SK-N-SH (cell line): ENCODE results near the gene ECM1. TPM values are rescaled to one million over a fixed set of nuclear protein-coding genes. Genes with fewer than 3 reads are reported as not detected.
A peak's percentile ranks its signal among the peaks of the same experiment; 100 is the strongest.

Experiments
- CTCF ChIA-PET: fragments of 300-600, 350-600 bp; formaldehyde crosslinking; extraction: SDS; loops from one replicate; lab custom pipeline; 2021; lab: Yijun Ruan, JAX
- POLR2A ChIA-PET: fragments of 350-600 bp; sonication (Branson Sonifier 250); formaldehyde crosslinking; extraction: SDS; loops from one replicate; lab custom pipeline; 2020; ENCODE audit warnings: antibody characterized with exemption, inconsistent platforms; lab: Yijun Ruan, JAX
- DNase-seq: peaks from one replicate; pipeline ENCODE4 v3.0.0; 2012
- H2AFZ ChIP-seq: fragments of 200-600 bp; sonication (generic); 2 replicates; pipeline ENCODE4 v1.8.1; 2016; ENCODE audit warnings: antibody characterized with exemption, mild to moderate bottlenecking, low read depth
- H3F3A ChIP-seq: fragments of 200-600 bp; sonication (generic); replicated peaks from 2 replicates; pipeline ENCODE3; 2016; ENCODE audit warnings: antibody characterized with exemption, mild to moderate bottlenecking; ENCODE audit not compliant: insufficient read depth
- H3K27ac ChIP-seq, 2 experiments: fragments of 200-500 bp in 1 of 2; fragments of 200-600 bp in 1 of 2; sonication (Bioruptor generic) in 1 of 2; sonication (generic), shearing (Covaris generic) in 1 of 2; 2 replicates each; pipeline versions ENCODE4 v1.5.1 to v1.6.1; 2014 to 2016; ENCODE audit warnings: low read depth in 2 of 2, inconsistent platforms in 1 of 2, low read length in 1 of 2, mild to moderate bottlenecking in 1 of 2, mixed read lengths in 1 of 2
- H3K27me3 ChIP-seq: fragments of 200-600 bp; sonication (generic), shearing (Covaris generic); 2 replicates; pipeline ENCODE4 v1.6.1; 2016; ENCODE audit warnings: mixed run types; ENCODE audit not compliant: insufficient read depth
- H3K36me3 ChIP-seq, 2 experiments: fragments of 200-500 bp in 1 of 2; fragments of 200-600 bp in 1 of 2; sonication (Bioruptor generic) in 1 of 2; sonication (generic) in 1 of 2; replicated peaks in 1 of 2; 2 replicates each; pipeline versions ENCODE3 to v1.5.1; 2014 to 2016; ENCODE audit warnings: low read length in 1 of 2, mild to moderate bottlenecking in 1 of 2; ENCODE audit not compliant: insufficient read depth in 2 of 2, control insufficient read depth in 1 of 2
- H3K4me1 ChIP-seq, 2 experiments: fragments of 200-500 bp in 1 of 2; fragments of 200-600 bp in 1 of 2; sonication (Bioruptor generic) in 1 of 2; sonication (generic), shearing (Covaris generic) in 1 of 2; 2 replicates each; pipeline versions ENCODE4 v1.5.1 to v1.6.1; 2014 to 2016; ENCODE audit warnings: low read depth in 1 of 2, low read length in 1 of 2, mixed run types in 1 of 2; ENCODE audit not compliant: insufficient read depth in 2 of 2, control insufficient read depth in 1 of 2
- H3K4me2 ChIP-seq: fragments of 200-600 bp; sonication (generic), shearing (Covaris generic); 2 replicates; pipeline ENCODE4 v1.6.1; 2017; ENCODE audit warnings: mixed run types
- H3K4me3 ChIP-seq, 2 experiments: fragments of 200-500 bp in 1 of 2; fragments of 200-600 bp in 1 of 2; sonication (Bioruptor generic) in 1 of 2; sonication (generic), shearing (Covaris generic) in 1 of 2; 2 replicates each; pipeline versions ENCODE4 v1.5.1 to v1.8.1; 2014 to 2016; ENCODE audit warnings: low read depth in 2 of 2, inconsistent platforms in 1 of 2, low read length in 1 of 2, mild to moderate bottlenecking in 1 of 2, mixed read lengths in 1 of 2, moderate library complexity in 1 of 2
- H3K79me2 ChIP-seq: fragments of 200-600 bp; sonication (generic); 2 replicates; pipeline ENCODE4 v1.8.1; 2017; ENCODE audit warnings: mild to moderate bottlenecking; ENCODE audit not compliant: insufficient read depth
- H3K9ac ChIP-seq: fragments of 200-600 bp; sonication (generic); 2 replicates; pipeline ENCODE4 v1.6.1; 2017; ENCODE audit warnings: mixed run types
- H3K9me2 ChIP-seq: fragments of 200-600 bp; sonication (generic); 2 replicates; pipeline ENCODE4 v1.6.1; 2017; ENCODE audit warnings: mixed run types
- H3K9me3 ChIP-seq: fragments of 200-600 bp; sonication (generic); 2 replicates; pipeline ENCODE4 v1.6.1; 2017; ENCODE audit warnings: mixed run types, mild to moderate bottlenecking, moderate library complexity
- H4K20me1 ChIP-seq: fragments of 200-600 bp; sonication (generic); 2 replicates; pipeline ENCODE4 v1.6.1; 2017; ENCODE audit warnings: mild to moderate bottlenecking, mixed run types; ENCODE audit not compliant: insufficient read depth
- EZH2phosphoT487 ChIP-seq: fragments of 200-600 bp; sonication (generic); IDR thresholded peaks from 2 replicates; pipeline ENCODE4 v1.6.1; 2017; ENCODE audit warnings: low read depth, mixed run types, mild to moderate bottlenecking, antibody characterized with exemption, moderate library complexity, borderline replicate concordance
- FOSL2 ChIP-seq: IDR thresholded peaks from 2 replicates; pipeline ENCODE4 v1.4.0; 2012; ENCODE audit warnings: low read depth, mild to moderate bottlenecking, moderate library complexity, borderline replicate concordance
- MAX ChIP-seq: IDR thresholded peaks from 2 replicates; pipeline ENCODE4 v1.4.0; 2012; ENCODE audit warnings: low read depth
- NRF1 ChIP-seq: IDR thresholded peaks from 2 replicates; pipeline ENCODE4 v1.6.1; 2012; ENCODE audit warnings: low read depth, mild to moderate bottlenecking, low read length
- PBX3 ChIP-seq: IDR thresholded peaks from 2 replicates; pipeline ENCODE4; 2012
- RCOR1 ChIP-seq: fragments of 150-350 bp; IDR thresholded peaks from 2 replicates; pipeline ENCODE4 v1.6.1; 2017; ENCODE audit warnings: antibody characterized with exemption, low read length
- SIN3A ChIP-seq: IDR thresholded peaks from 2 replicates; pipeline ENCODE4 v1.6.1; 2012; ENCODE audit warnings: low read depth, mild to moderate bottlenecking, low read length, moderate library complexity, borderline replicate concordance
- TAF1 ChIP-seq: IDR thresholded peaks from 2 replicates; pipeline ENCODE4 v1.6.1; 2012; ENCODE audit warnings: low read depth, mild to moderate bottlenecking, low read length, moderate library complexity, borderline replicate concordance
- TEAD4 ChIP-seq: IDR thresholded peaks from 2 replicates; pipeline ENCODE4 v1.4.0; 2012; ENCODE audit warnings: mild to moderate bottlenecking, borderline replicate concordance; ENCODE audit not compliant: insufficient read depth
- WGBS: methylation state at CpG from one replicate; pipeline ENCODE4 v1.1.6; 2017; ENCODE audit warnings: low lambda C conversion rate; 5-methylcytosine and 5-hydroxymethylcytosine counted together
- polyA plus RNA-seq, 3 experiments: library from polyadenylated mRNA; depleted of rRNA; stranded (reverse); fragments of >200 nt; gene quantifications; 2 replicates each; pipeline ENCODE4 v1.2.3, GENCODE V29; 2012

The ECM1 gene
- polyA plus RNA-seq, 1 of the 3 experiments (the other 2 are of a cell fraction) = 32.3 TPM

GRCh38 chr1:150534002-150534401 lies 26.1 kb downstream of the ECM1 start (continued):
- TF ChIP-seq TAF1 (no peak), MAX (no peak), NRF1 (no peak), FOSL2 (no peak), EZH2phosphoT487 (no peak), RCOR1 (no peak), TEAD4 (no peak)

GRCh38 chr1:150535511-150536287 lies 27.8 kb downstream of the ECM1 start:
- no peaks in the 10 kb centered on the region for H3K27me3 ChIP-seq
- CTCF ChIA-PET = interaction anchor here (2.0 to 2.1 kb wide), 2 partner anchors 15 to 25 kb away, joined by 5 to 8 read pairs; no protein-coding TSS in a partner anchor
- no peak for DNase-seq

More at GRCh38 chr1:150535511-150536287, 27.8 kb downstream of the ECM1 start:
- POLR2A ChIA-PET = no interaction called here
- H3K4me2 ChIP-seq = no peak overlapping the region
- H3K9ac ChIP-seq = no peak overlapping the region
- no peaks in the 10 kb centered on the region for H4K20me1 ChIP-seq
- peaks cover 4% of the 10 kb centered on the region for H3F3A ChIP-seq
- no peaks in the 10 kb centered on the region for H3K36me3 ChIP-seq
- no peaks in the 10 kb centered on the region for H3K79me2 ChIP-seq
- no peak overlapping the region for H3K4me3 ChIP-seq
- WGBS = 84% methylated on average over 14 of the region's 14 CpGs
- peaks cover 2 to 4% of the 10 kb centered on the region in 2 experiments; a peak in 2 of 4 replicates for H3K4me1 ChIP-seq
- H3K9me3 ChIP-seq = no peaks in the 10 kb centered on the region
- no peak overlapping the region for H3K27ac ChIP-seq
- TF ChIP-seq SIN3A = no peak
- peak; percentile 36; the same call in 1 of the 2 replicates for TF ChIP-seq PBX3
- H2AFZ ChIP-seq = no peak overlapping the region
- no peaks in the 10 kb centered on the region for H3K9me2 ChIP-seq
